Keratinocyte (primary cell): Measurements from ENCODE around the gene FDX2.

Experiments used
- EZH2 ChIP-seq: IDR thresholded peaks from one replicate; pipeline ENCODE4 v1.6.1; 2012; ENCODE audit warnings: inconsistent platforms, mild to moderate bottlenecking, low read length, moderate library complexity
- TF ChIP-seq, protein P1 (sequence below), 3 experiments: IDR thresholded peaks in 1 of 3; conservative IDR thresholded peaks in 1 of 3; optimal IDR thresholded peaks in 1 of 3; 2 replicates in 2 of 3; 3 replicates in 1 of 3; pipeline versions ENCODE3 to v1.5.1; 2011; ENCODE audit warnings: low read length in 3 of 3, mild to moderate bottlenecking in 3 of 3, moderate library complexity in 2 of 3, control low read depth in 1 of 3, inconsistent platforms in 1 of 3; ENCODE audit not compliant: insufficient read depth in 2 of 3; ENCODE audit errors: extremely low read depth in 1 of 3

DNA sequence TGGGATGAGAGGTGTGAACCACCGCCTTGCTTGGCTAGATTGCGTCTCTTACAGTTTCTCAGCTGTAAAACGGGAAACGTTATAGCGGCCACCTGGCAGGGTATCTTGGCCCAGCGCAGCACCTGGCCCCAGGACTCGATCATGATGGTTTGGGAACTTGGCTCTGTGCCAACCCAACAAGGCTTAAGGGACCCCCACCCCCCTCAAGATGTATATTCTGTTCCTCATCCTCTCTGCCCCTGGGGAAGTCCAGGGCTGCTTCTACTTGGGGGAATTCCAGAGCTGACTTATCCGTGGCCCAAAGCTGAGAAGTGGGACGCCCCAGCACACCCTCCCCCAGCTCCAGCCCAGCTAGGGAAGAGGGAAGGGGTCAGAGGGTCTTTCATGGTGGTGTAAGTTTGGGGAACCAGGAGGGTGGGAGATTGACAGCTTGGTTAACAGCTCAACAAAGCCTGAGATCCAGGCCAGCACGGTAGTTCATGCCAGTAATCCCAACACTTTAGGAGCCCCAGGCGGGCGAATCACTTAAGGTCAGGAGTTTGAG lies 44.2 kb downstream of the FDX2 start:
- TF ChIP-seq, protein P1, sequence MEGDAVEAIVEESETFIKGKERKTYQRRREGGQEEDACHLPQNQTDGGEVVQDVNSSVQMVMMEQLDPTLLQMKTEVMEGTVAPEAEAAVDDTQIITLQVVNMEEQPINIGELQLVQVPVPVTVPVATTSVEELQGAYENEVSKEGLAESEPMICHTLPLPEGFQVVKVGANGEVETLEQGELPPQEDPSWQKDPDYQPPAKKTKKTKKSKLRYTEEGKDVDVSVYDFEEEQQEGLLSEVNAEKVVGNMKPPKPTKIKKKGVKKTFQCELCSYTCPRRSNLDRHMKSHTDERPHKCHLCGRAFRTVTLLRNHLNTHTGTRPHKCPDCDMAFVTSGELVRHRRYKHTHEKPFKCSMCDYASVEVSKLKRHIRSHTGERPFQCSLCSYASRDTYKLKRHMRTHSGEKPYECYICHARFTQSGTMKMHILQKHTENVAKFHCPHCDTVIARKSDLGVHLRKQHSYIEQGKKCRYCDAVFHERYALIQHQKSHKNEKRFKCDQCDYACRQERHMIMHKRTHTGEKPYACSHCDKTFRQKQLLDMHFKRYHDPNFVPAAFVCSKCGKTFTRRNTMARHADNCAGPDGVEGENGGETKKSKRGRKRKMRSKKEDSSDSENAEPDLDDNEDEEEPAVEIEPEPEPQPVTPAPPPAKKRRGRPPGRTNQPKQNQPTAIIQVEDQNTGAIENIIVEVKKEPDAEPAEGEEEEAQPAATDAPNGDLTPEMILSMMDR (optimal IDR thresholded peaks at IDR 0.05 in 1 of 3, IDR thresholded peaks at IDR 0.05 in 1 of 3, conservative IDR thresholded peaks at IDR 0.05 in 1 of 3; ENCODE audit: extremely low read depth in 1 of 3, insufficient read depth in 2 of 3, low read length in 3 of 3), result no peak
- no peak for TF ChIP-seq EZH2
